Skeletal muscle tissue (tissue), 4 donors: Measurements from ENCODE around the gene CRISPLD2. TPM values are rescaled to one million over a fixed set of nuclear protein-coding genes. Genes with fewer than 3 reads are reported as not detected.

ENCODE experiments used
- H3K27ac ChIP-seq: one replicate; pipeline ENCODE4 v1.7.0; 2013; ENCODE audit warnings: mild to moderate bottlenecking, low read depth, low read length, inconsistent platforms
- H3K27me3 ChIP-seq, 3 donors: one replicate each; pipeline ENCODE4 v1.7.0; 2013; ENCODE audit warnings: low read length in 3 of 3; ENCODE audit not compliant: control insufficient read depth in 3 of 3, insufficient read depth in 3 of 3
- H3K36me3 ChIP-seq, 3 donors: one replicate each; pipeline ENCODE4 v1.7.0; 2013; ENCODE audit warnings: low read length in 3 of 3; ENCODE audit not compliant: control insufficient read depth in 3 of 3, insufficient read depth in 3 of 3
- H3K4me1 ChIP-seq, 3 donors: one replicate each; pipeline ENCODE4 v1.7.0; 2013; ENCODE audit warnings: low read length in 3 of 3, mild to moderate bottlenecking in 3 of 3; ENCODE audit not compliant: control insufficient read depth in 3 of 3, insufficient read depth in 3 of 3
- H3K4me3 ChIP-seq, 3 donors: one replicate each; pipeline ENCODE4 v1.7.0; 2013; ENCODE audit warnings: low read length in 3 of 3
- H3K9ac ChIP-seq, 3 donors: one replicate each; pipeline ENCODE4 v1.7.0; 2013; ENCODE audit warnings: low read length in 3 of 3, mild to moderate bottlenecking in 3 of 3, moderate library complexity in 2 of 3, low read depth in 1 of 3
- H3K9me3 ChIP-seq, 3 donors: one replicate each; pipeline ENCODE4 v1.7.0; 2013; ENCODE audit warnings: low read length in 3 of 3; ENCODE audit not compliant: control insufficient read depth in 3 of 3
- total RNA-seq: library from RNA; depleted of rRNA; stranded (reverse); fragments of >200 nt; gene quantifications from one replicate; pipeline ENCODE4 v1.2.3, GENCODE V29; 2014
- donor health status: Osteomylitis.

Gene CRISPLD2
- total RNA-seq, 1 donor from 2014 or later, result 7.3 TPM

DNA sequence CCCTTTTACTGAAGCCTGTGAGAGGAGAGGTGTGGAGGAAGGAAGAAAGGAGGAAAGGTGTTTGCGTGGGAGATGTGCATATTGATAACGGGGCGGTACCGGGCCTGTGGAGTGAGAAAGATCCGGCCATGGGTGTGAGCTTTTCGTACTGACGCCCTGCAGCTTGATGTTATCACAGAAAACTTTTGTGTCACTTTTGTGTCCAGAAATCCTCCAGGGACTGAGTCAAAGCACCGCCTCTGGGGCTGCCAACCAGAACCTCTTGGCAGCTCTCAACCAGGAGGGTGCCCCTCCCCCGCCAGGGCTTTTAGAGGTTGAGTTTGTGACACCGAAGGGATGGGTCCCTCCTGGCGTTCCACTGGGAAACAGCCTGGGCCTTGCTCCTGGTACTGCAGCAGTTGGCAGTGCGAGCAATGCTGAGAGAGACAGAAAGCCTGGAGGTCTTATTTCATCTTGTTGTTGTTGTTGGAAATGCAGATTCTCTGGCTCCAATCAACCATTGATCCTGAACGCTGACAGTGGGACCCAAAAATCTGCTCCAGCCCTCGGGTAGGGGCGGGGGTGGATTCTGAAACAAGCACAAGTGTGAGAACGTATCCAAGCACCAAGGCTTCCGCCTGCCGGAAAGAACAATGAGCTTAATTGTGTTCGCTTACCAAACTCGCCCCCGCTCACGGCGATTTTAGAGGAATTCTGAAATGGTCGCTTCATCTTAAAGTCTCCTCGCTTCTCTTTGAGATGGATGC is 65.0 kb downstream of the CRISPLD2 start:
- Histone ChIP-seq H3K4me3 (no peak overlapping the region), H3K36me3 (peaks cover 0 to 6% (median 3%) of the 10 kb centered on the region in 3 donors), H3K9ac (no peak overlapping the region), H3K4me1 (peaks cover 0 to 6% (median 4%) of the 10 kb centered on the region in 3 donors), H3K27me3 (peaks cover 0 to 3% (median 0%) of the 10 kb centered on the region in 3 donors), H3K27ac (no peak overlapping the region), H3K9me3 (no peaks in the 10 kb centered on the region)

DNA sequence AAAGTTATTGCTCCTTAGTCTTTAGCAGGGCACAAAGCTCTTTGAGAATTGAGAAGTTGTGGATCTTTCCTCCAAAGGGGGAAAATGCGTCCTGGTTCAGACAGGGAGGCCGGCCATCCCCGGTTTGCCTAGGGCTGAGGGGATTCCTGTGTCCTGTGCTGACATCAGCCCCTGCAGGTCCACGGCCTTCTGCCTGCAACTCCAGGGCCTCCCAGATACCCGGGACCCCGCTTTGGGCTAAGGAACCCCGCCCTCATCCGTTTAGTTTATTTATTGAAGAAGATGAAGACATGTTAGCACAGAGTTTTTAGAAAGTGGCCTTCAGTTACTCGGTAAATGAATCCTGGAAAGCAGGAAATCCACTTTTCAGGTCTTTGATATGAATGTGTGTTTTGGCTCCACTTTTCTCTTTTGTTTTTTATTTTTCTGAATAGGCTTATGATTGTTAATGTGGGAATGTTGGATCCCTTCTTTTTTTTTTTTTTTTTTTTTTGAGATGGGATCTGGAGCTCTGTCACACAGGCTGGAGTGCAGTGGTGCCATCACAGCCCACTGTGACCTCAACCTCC is 65.6 kb downstream of the CRISPLD2 start:
- Histone ChIP-seq H3K27ac (no peak overlapping the region), H3K4me3 (no peak overlapping the region), H3K36me3 (peaks cover 0 to 6% (median 4%) of the 10 kb centered on the region in 3 donors)

DNA sequence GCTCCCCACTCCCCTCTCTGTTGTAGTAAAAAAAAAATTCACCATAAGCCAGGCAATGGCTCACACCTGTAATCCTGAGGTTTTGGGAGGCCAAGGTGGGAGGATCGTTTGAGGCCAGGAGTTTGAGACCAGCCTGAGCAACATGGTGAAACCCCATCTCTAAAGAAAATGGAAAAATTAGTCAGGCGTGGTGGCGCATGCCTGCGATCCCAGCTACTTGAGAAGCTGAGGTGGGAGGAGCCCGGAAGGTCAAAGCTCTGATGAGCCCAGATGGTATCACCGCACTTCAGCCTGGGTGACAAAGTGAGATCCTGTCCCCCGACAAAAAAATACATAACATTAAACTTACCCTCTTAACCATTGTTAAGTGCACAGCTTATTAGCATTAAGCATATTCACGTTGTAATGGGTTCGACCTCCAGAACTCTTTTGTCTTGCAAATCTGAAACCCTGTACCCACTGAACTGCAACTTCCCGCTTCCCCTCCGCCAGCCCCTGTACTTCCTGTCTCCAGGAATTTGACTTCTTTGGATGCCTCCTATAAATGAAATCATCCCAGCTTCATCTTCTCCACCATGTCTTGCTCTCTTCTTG is 66.8 kb downstream of the CRISPLD2 start:
- Histone ChIP-seq H3K9ac (no peak overlapping the region), H3K9me3 (no peaks in the 10 kb centered on the region), H3K27ac (no peak overlapping the region), H3K27me3 (peaks cover 0 to 3% (median 0%) of the 10 kb centered on the region in 3 donors), H3K4me3 (no peak overlapping the region), H3K4me1 (peaks cover 0 to 6% (median 4%) of the 10 kb centered on the region in 3 donors), H3K36me3 (peaks cover 0 to 6% (median 4%) of the 10 kb centered on the region in 3 donors)

More for the DNA sequence above, 65.6 kb downstream of the CRISPLD2 start:
- Histone ChIP-seq H3K4me1 (peaks cover 0 to 6% (median 4%) of the 10 kb centered on the region in 3 donors), H3K9ac (no peak overlapping the region), H3K9me3 (no peaks in the 10 kb centered on the region), H3K27me3 (peaks cover 0 to 3% (median 0%) of the 10 kb centered on the region in 3 donors)

DNA sequence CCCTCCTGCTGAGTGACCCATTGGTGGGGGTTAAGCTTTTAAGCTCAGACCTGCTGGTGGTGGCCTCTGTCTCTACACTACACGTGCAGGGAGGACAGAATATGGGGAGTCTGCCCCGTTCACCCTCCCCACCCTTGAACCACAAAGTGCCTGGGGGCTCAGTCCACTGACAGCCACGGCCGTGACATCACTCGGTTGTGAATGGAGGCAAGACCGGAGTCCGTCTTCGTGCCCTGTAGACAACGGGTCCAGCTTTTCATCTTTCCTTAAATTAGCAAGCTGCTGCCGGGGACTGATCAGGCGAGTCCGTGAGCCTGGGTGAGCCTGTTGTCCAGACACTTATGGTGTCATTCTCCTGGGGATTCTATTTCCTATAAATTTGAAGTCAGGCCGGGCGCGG is 67.4 kb downstream of the CRISPLD2 start:
- H3K4me1 ChIP-seq, result peaks cover 0 to 7% (median 6%) of the 10 kb centered on the region in 3 donors
- H3K9me3 ChIP-seq, result no peaks in the 10 kb centered on the region
- no peak overlapping the region for H3K27ac ChIP-seq
- peaks cover 0 to 3% (median 0%) of the 10 kb centered on the region in 3 donors for H3K27me3 ChIP-seq
- H3K9ac ChIP-seq, result no peak overlapping the region
- peaks cover 0 to 7% (median 4%) of the 10 kb centered on the region in 3 donors for H3K36me3 ChIP-seq
- no peak overlapping the region for H3K4me3 ChIP-seq

DNA sequence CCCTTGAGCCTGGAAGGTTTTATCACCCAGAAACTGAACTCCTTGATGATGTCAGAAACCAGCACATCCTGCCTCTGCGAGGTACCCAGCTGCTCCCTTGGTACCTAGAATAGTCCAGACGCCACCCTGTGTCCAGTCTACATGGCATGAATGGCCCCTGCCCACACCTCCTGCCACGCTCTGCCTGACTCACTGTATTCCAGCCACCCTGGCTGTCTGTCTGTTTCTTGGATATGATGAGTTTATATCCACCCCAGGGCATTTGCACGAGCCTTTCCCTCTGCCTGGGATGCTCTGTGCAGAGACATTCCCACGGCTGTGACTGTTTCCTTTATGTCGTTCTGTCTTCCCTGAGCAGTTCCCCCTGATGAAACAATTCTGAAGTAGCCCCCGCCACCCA is 68.7 kb downstream of the CRISPLD2 start:
- Histone ChIP-seq H3K27ac (no peak overlapping the region), H3K4me1 (peaks cover 0 to 6% (median 5%) of the 10 kb centered on the region in 3 donors), H3K9ac (no peak overlapping the region), H3K4me3 (no peak overlapping the region), H3K36me3 (peaks cover 0 to 9% (median 6%) of the 10 kb centered on the region in 3 donors), H3K9me3 (no peaks in the 10 kb centered on the region), H3K27me3 (peaks cover 0 to 3% (median 0%) of the 10 kb centered on the region in 3 donors)

DNA sequence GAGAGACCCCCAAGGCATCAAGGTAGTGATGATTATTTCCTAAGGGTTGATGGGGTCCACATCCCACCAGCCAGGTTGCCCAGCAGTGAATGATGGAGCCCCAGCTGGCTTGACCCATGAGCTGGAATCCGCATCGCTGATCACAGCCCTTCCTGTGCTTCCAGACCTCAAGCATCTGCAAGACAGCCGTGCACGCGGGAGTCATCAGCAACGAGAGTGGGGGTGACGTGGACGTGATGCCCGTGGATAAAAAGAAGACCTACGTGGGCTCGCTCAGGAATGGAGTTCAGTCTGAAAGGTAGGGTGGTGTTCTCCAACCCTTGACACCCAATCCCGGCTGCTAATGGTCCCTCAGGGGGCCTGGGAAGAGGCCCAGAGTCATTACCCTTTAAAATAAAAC is 69.3 kb downstream of the CRISPLD2 start:
- Histone ChIP-seq H3K27ac (no peak overlapping the region), H3K36me3 (peaks cover 0 to 9% (median 6%) of the 10 kb centered on the region in 3 donors), H3K4me1 (peaks cover 0 to 6% (median 3%) of the 10 kb centered on the region in 3 donors), H3K27me3 (peaks cover 0 to 3% (median 0%) of the 10 kb centered on the region in 3 donors), H3K4me3 (no peak overlapping the region), H3K9me3 (no peaks in the 10 kb centered on the region), H3K9ac (no peak overlapping the region)

DNA sequence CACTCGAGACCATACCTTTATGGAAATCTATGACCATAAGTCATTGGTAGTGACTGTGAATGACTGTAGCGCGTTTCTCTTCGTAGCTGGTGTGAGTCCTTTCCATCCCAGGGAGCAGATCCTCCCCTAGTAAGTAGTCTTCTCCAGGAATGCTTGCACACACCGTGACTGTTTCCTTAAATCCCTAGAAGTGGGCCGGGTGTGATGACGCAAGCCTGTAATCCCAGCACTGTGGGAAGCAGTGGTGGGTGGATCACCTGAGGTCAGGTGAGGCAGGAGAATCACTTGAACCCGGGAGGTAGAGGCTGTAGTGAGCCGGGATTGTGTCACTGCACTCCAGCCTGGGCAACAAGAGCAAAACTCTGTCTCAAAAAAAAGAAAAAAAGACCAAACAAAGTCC is 70.6 kb downstream of the CRISPLD2 start:
- H3K9ac ChIP-seq, result no peak overlapping the region
- no peak overlapping the region for H3K27ac ChIP-seq
- H3K27me3 ChIP-seq, result peaks cover 0 to 3% (median 0%) of the 10 kb centered on the region in 3 donors
- H3K9me3 ChIP-seq, result no peaks in the 10 kb centered on the region
- H3K4me3 ChIP-seq, result no peak overlapping the region
- peaks cover 0 to 6% (median 3%) of the 10 kb centered on the region in 3 donors for H3K4me1 ChIP-seq
- peaks cover 0 to 9% (median 6%) of the 10 kb centered on the region in 3 donors for H3K36me3 ChIP-seq

DNA sequence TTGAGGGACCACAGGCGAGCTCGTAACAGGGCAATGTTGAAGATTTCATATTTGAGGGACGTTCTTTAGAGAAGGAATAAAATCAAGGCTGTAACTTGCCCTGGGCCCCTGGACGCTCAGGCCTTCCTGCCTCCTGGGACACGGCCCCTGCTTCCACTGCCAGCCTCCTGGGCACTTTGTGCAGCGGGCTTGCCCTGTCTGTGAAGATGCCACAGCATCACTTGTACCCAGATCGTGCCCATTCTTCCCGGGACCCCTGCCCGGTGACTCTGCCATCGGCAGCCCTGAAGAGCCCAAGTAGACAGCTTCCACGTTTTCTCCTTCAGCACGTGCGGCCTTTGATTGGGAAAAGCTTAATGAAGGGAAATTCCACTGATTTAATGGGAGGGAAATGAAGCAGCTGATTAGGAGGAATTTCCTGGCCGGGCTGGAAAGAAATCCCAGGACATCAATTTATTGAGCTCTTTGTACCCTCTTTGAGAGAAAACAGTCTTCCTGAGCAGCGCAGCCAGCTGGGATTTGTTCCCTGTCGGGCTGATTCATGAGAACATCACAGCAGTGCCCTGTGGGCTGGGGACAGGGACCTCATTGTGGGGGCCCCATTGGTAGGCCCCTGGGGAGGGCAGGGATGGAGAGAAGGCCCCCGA is 71.5 kb downstream of the CRISPLD2 start:
- Histone ChIP-seq H3K9ac (no peak overlapping the region), H3K4me3 (no peak overlapping the region), H3K27me3 (peaks cover 0 to 3% (median 0%) of the 10 kb centered on the region in 3 donors), H3K9me3 (no peaks in the 10 kb centered on the region), H3K27ac (no peak overlapping the region), H3K36me3 (peaks cover 0 to 9% (median 6%) of the 10 kb centered on the region in 3 donors), H3K4me1 (peaks cover 0 to 4% (median 3%) of the 10 kb centered on the region in 3 donors)

DNA sequence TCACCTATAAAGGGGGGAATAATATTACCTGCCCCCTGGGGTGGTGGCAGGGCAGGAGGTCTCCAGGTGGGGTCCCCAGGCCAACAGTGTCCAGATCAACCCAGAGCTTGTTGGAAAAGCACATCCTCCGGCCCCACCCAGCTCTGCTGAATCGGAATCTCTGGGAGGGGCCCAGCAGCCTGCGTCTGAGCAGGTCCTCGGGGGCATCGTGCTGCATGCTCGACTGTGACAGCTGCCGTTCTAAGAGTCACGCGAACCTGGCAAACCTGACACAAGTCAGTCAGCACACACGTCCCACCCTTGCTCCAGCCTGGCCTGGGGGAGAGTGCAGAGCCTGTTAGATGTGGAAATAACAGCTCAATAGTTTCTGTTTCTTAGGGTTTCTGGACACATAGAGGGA is 72.3 kb downstream of the CRISPLD2 start:
- no peak overlapping the region for H3K4me3 ChIP-seq
- no peaks in the 10 kb centered on the region for H3K9me3 ChIP-seq
- H3K4me1 ChIP-seq, result peaks cover 0 to 4% (median 3%) of the 10 kb centered on the region in 3 donors
- no peak overlapping the region for H3K9ac ChIP-seq
- no peak overlapping the region for H3K27ac ChIP-seq
- peaks cover 0 to 7% (median 6%) of the 10 kb centered on the region in 3 donors for H3K36me3 ChIP-seq
- peaks cover 0 to 3% (median 0%) of the 10 kb centered on the region in 3 donors for H3K27me3 ChIP-seq
